ENCODE results near the gene CDH13.

DNA sequence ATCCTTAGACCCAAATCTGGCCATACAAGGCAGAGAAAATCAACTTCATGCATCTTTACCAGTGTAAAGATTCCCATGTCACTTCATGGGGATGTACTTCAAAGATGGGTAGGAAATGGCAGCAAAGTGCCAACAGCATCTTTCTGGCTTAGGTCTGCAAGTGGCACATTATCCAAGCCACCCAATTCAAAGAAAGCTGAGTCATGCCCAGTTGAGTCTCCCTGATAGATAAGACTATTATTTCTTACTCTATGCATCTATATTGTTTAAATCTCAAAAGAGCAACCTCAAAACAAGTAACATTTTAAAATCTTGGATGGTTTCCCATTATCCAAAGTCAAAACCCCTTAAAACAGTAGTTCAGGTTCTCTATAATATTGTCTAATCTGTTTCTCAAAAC, 1119.8 kb downstream of the CDH13 start:
- TF ChIP-seq, protein P1, sequence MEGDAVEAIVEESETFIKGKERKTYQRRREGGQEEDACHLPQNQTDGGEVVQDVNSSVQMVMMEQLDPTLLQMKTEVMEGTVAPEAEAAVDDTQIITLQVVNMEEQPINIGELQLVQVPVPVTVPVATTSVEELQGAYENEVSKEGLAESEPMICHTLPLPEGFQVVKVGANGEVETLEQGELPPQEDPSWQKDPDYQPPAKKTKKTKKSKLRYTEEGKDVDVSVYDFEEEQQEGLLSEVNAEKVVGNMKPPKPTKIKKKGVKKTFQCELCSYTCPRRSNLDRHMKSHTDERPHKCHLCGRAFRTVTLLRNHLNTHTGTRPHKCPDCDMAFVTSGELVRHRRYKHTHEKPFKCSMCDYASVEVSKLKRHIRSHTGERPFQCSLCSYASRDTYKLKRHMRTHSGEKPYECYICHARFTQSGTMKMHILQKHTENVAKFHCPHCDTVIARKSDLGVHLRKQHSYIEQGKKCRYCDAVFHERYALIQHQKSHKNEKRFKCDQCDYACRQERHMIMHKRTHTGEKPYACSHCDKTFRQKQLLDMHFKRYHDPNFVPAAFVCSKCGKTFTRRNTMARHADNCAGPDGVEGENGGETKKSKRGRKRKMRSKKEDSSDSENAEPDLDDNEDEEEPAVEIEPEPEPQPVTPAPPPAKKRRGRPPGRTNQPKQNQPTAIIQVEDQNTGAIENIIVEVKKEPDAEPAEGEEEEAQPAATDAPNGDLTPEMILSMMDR (conservative IDR thresholded peaks at IDR 0.05; ENCODE audit: low read depth in 2 of 2): no peak
- no peak for TF ChIP-seq POLR2AphosphoS5 (IDR thresholded peaks at IDR 0.05; ENCODE audit: low read depth)
- no peak for TF ChIP-seq EZH2 (IDR thresholded peaks at IDR 0.05; ENCODE audit: low read depth, unreplicated experiment)
- no peak for TF ChIP-seq JUNB (IDR thresholded peaks at IDR 0.05; ENCODE audit: unreplicated experiment)
- TF ChIP-seq, protein P2, sequence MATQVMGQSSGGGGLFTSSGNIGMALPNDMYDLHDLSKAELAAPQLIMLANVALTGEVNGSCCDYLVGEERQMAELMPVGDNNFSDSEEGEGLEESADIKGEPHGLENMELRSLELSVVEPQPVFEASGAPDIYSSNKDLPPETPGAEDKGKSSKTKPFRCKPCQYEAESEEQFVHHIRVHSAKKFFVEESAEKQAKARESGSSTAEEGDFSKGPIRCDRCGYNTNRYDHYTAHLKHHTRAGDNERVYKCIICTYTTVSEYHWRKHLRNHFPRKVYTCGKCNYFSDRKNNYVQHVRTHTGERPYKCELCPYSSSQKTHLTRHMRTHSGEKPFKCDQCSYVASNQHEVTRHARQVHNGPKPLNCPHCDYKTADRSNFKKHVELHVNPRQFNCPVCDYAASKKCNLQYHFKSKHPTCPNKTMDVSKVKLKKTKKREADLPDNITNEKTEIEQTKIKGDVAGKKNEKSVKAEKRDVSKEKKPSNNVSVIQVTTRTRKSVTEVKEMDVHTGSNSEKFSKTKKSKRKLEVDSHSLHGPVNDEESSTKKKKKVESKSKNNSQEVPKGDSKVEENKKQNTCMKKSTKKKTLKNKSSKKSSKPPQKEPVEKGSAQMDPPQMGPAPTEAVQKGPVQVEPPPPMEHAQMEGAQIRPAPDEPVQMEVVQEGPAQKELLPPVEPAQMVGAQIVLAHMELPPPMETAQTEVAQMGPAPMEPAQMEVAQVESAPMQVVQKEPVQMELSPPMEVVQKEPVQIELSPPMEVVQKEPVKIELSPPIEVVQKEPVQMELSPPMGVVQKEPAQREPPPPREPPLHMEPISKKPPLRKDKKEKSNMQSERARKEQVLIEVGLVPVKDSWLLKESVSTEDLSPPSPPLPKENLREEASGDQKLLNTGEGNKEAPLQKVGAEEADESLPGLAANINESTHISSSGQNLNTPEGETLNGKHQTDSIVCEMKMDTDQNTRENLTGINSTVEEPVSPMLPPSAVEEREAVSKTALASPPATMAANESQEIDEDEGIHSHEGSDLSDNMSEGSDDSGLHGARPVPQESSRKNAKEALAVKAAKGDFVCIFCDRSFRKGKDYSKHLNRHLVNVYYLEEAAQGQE (IDR thresholded peaks at IDR 0.05; ENCODE audit: unreplicated experiment): no peak
- TF ChIP-seq CREB1 (CRISPR knock-in tag; IDR thresholded peaks at IDR 0.05; ENCODE audit: low read depth): no peak
- TF ChIP-seq EZH2phosphoT487 (IDR thresholded peaks at IDR 0.05; ENCODE audit: unreplicated experiment): no peak
- no peak for TF ChIP-seq ZNF331 (CRISPR knock-in tag; IDR thresholded peaks at IDR 0.05; ENCODE audit: low read depth)
- no peak for TF ChIP-seq STAT1 (IDR thresholded peaks at IDR 0.05; ENCODE audit: unreplicated experiment)
- no peak for TF ChIP-seq NANOG (IDR thresholded peaks at IDR 0.05; ENCODE audit: borderline replicate concordance)

Data from GM23338 (cell line).